Activated CD4-positive, alpha-beta T cell treated with anti-CD3 and anti-CD28 coated beads, Interleukin-2, amount 10 ng/mL, durations not matched to agents 7 days and 5 days (primary cell): ENCODE data around the gene KLHL1. TPM values are rescaled to one million over a fixed set of nuclear protein-coding genes. Genes with fewer than 3 reads are reported as not detected.

ENCODE experiments used
- CTCF ChIA-PET: fragments of 350-600 bp; sonication (Branson Sonifier 250); formaldehyde crosslinking; loops from one replicate; lab custom pipeline; 2021; ENCODE audit warnings: antibody characterized with exemption; lab: Charles Lee
- POLR2A ChIA-PET: fragments of 350-600 bp; sonication (Branson Sonifier 250); formaldehyde crosslinking; loops from one replicate; lab custom pipeline; 2021; ENCODE audit warnings: antibody characterized with exemption; lab: Charles Lee
- DNase-seq: peaks from one replicate; pipeline ENCODE4 v3.0.0-alpha.2; 2020
- H3K27ac Mint-ChIP-seq: one replicate; pipeline ENCODE4 v1.8.0; 2021; ENCODE audit warnings: mild to moderate bottlenecking, moderate library complexity, mixed read lengths
- H3K27me3 Mint-ChIP-seq: one replicate; pipeline ENCODE4 v1.8.0; 2021; ENCODE audit warnings: mixed read lengths
- H3K36me3 Mint-ChIP-seq: one replicate; pipeline ENCODE4 v1.8.0; 2021; ENCODE audit warnings: low read depth, mixed read lengths
- H3K4me1 Mint-ChIP-seq: one replicate; pipeline ENCODE4 v1.8.0; 2021; ENCODE audit warnings: mixed read lengths
- H3K4me3 Mint-ChIP-seq: one replicate; pipeline ENCODE4 v1.8.0; 2021; ENCODE audit warnings: mild to moderate bottlenecking, moderate library complexity, mixed read lengths
- H3K9me3 Mint-ChIP-seq: one replicate; pipeline ENCODE4 v1.8.0; 2021; ENCODE audit warnings: mixed read lengths
- total RNA-seq, 2 experiments: library from RNA; stranded (reverse); gene quantifications; one replicate each; pipeline ENCODE4 v1.2.3, GENCODE V29; 2021

The KLHL1 gene
- total RNA-seq, 2 experiments from 2014 or later = not detected

DNA sequence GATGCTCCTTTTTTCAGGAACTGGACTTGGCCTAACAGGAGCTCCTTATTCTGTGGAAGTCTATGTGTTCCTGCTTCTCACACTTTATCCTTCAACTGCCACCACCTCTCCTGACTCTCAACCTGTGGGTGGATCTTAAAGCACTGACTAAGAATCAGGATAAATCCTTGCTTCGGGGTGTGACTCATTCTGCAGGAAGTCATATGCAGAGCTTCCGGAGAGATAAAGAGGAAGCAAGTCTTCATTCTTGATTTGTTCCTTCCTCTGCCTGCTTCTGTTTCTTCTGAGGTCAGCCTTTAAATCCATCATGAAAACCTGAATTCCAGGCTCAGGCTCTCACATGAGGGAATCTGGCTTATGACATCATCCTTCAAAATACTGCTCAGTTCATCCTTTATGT is 137.7 kb downstream of the KLHL1 start:
- peaks cover 4% of the 10 kb centered on the region for H3K9me3 Mint-ChIP-seq
- H3K4me3 Mint-ChIP-seq = no peak overlapping the region
- POLR2A ChIA-PET = no interaction called here

DNA sequence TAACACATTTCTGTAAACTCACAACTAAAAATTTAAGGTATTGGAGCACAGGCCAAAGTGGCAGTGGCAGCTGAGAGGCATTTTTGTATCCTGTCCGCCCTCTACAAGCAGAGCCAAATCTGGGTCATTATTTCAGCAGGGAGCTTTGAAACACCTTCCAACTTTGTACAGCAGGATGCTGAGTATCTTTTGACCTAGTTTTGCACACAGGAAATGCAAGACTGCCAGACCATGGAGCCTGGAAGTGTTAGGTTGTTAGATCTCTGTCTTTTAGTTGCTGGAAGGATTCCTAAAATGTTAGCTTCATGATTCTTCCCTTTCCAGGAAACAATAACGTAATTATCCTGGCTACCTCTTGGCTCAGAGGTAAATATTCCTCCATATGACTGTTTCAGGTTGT is 149.2 kb downstream of the KLHL1 start:
- Mint-ChIP-seq H3K4me1 (no peaks in the 10 kb centered on the region), H3K27me3 (no peaks in the 10 kb centered on the region), H3K27ac (no peak overlapping the region), H3K36me3 (no peaks in the 10 kb centered on the region), H3K4me3 (no peak overlapping the region), H3K9me3 (peaks cover 5% of the 10 kb centered on the region)
- POLR2A ChIA-PET = no interaction called here
- CTCF ChIA-PET = no interaction called here
- DNase-seq = no peak

More for the DNA sequence above, 137.7 kb downstream of the KLHL1 start:
- Mint-ChIP-seq H3K27ac (no peak overlapping the region), H3K36me3 (no peaks in the 10 kb centered on the region), H3K27me3 (no peaks in the 10 kb centered on the region), H3K4me1 (no peaks in the 10 kb centered on the region)
- DNase-seq = no peak
- CTCF ChIA-PET = no interaction called here

DNA sequence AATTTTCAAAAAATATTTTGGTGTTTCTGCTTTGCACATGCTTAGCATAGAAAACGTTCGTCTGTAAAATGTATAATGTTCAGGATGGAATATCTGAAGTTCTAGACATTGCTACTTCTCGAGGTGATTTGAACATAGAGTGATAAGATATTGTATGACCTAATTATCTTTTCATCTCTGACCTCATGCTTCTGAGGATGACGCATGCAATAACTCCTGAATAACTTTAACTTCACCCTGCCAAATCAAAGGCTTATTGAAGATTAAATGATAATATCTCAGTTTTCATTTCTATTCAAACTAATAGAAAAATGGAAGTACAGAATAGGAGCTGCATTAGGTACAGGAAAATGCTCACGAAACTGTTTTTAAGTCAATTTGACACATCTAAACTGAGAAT is 151.4 kb downstream of the KLHL1 start:
- Mint-ChIP-seq H3K4me1 (no peaks in the 10 kb centered on the region), H3K27ac (no peak overlapping the region), H3K27me3 (no peaks in the 10 kb centered on the region), H3K4me3 (no peak overlapping the region), H3K36me3 (no peaks in the 10 kb centered on the region), H3K9me3 (peaks cover 5% of the 10 kb centered on the region)
- ChIA-PET POLR2A (no interaction called here), CTCF (no interaction called here)
- DNase-seq = no peak

DNA sequence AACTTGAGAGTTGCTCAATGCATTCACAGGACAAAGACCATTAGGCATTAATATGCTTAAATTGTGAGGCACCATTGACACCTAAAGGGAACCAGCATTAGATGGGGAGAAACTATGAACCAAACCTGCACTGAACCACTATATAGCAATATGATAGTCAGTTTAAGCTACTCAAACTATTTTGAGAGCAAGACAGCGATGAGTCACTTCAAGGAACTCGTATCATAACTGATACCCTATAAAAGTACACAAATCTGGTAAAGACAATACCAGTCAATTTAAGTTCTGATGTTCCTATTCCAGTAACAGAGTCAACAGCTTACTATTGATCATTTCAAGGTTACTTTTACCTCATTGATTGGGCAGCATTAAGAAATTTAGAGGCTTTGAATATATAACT is 151.9 kb downstream of the KLHL1 start:
- Mint-ChIP-seq H3K27me3 (no peaks in the 10 kb centered on the region), H3K4me1 (no peaks in the 10 kb centered on the region), H3K4me3 (no peak overlapping the region), H3K27ac (no peak overlapping the region), H3K36me3 (no peaks in the 10 kb centered on the region), H3K9me3 (peaks cover 2% of the 10 kb centered on the region)
- ChIA-PET CTCF (no interaction called here), POLR2A (no interaction called here)
- DNase-seq = no peak

DNA sequence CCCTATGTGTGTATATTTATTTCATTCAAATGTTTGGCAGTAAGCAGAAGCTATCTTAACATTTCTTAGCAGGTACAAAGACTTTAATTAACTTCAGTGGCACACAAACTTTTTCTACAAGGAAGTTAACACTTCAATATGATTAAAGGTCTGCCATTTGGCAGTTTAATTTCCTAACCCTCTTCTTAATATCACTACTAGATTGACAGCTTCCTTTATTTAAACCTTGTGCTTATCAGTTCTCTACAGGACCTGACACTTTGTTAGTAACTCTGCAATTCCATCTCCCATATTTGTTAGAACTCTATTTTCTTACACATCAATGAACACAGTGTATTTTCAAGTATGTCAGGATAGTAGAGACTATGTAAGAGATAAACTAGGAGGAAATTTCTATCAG is 153.0 kb downstream of the KLHL1 start:
- no peaks in the 10 kb centered on the region for H3K9me3 Mint-ChIP-seq
- no peaks in the 10 kb centered on the region for H3K36me3 Mint-ChIP-seq
- no peak overlapping the region for H3K27ac Mint-ChIP-seq
- ChIA-PET POLR2A (no interaction called here), CTCF (no interaction called here)
- no peaks in the 10 kb centered on the region for H3K27me3 Mint-ChIP-seq
- no peak overlapping the region for H3K4me3 Mint-ChIP-seq
- no peak for DNase-seq
- H3K4me1 Mint-ChIP-seq = no peaks in the 10 kb centered on the region

DNA sequence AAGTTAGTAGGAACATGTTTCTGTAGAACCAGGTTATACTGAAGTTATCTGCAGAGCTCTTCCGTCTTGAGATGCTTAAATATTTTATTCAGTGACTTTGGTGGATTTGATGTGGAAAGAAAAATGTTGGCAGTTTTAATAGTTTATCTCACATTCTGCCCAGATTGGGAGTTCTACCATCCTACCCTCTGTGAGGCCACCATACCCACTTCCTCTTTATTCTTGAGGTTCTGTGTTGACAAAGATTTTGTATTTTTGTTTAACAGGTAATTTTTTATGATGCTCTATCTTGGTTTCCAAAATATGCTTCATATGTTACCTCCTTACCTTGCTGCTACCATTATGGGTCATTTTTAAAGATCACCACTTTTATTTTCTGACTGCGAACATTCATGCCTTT is 156.8 kb downstream of the KLHL1 start:
- H3K9me3 Mint-ChIP-seq = peaks cover 3% of the 10 kb centered on the region
- CTCF ChIA-PET = no interaction called here
- H3K36me3 Mint-ChIP-seq = no peaks in the 10 kb centered on the region
- H3K4me3 Mint-ChIP-seq = no peak overlapping the region
- DNase-seq = no peak
- POLR2A ChIA-PET = no interaction called here
- no peaks in the 10 kb centered on the region for H3K4me1 Mint-ChIP-seq
- H3K27ac Mint-ChIP-seq = no peak overlapping the region
- H3K27me3 Mint-ChIP-seq = no peaks in the 10 kb centered on the region

DNA sequence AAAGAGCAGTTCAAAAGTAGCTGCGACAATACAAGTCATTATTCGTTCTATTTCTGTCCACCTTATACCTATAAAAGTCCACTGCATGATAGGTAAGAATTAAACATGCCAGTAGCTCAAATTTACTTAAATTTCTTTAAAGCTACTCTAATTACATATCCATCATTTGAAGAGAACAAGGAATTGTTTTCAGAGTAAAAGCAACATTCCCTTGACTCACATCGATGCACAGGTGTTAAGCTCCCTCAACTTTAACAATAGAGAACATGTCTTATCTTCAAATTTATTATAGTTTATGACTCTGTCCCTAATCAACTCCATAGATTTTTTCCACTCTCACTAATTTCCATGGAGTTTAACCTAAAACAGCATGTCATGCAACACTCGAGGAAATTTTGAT is 158.1 kb downstream of the KLHL1 start:
- H3K36me3 Mint-ChIP-seq = no peaks in the 10 kb centered on the region
- H3K4me3 Mint-ChIP-seq = no peak overlapping the region
- no peak overlapping the region for H3K27ac Mint-ChIP-seq
- ChIA-PET CTCF (no interaction called here), POLR2A (no interaction called here)
- no peaks in the 10 kb centered on the region for H3K27me3 Mint-ChIP-seq
- H3K9me3 Mint-ChIP-seq = peaks cover 3% of the 10 kb centered on the region
- no peak for DNase-seq
- H3K4me1 Mint-ChIP-seq = no peaks in the 10 kb centered on the region

DNA sequence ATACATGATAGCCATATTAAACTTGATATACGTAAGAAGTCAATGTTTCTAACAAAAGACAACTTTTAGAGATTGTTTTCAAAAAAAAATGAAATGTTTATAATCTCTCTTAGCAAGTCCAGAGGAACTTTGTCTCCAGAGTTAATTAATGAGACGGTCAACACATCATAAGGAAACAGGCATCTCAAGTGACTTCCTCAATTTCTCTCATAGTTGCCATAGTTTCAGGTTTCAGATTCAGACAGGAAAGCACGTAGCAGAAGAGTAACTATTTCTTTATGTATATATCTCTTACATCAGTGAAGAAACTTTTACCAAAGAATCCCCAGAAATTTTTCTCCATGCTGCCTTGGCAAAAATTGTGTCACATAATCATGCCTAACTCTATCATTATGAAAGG is 160.2 kb downstream of the KLHL1 start:
- POLR2A ChIA-PET = no interaction called here
- H3K27me3 Mint-ChIP-seq = no peaks in the 10 kb centered on the region
- peaks cover 3% of the 10 kb centered on the region for H3K9me3 Mint-ChIP-seq
- no peak overlapping the region for H3K4me3 Mint-ChIP-seq
- H3K4me1 Mint-ChIP-seq = no peaks in the 10 kb centered on the region
- H3K27ac Mint-ChIP-seq = no peak overlapping the region
- CTCF ChIA-PET = no interaction called here
- no peaks in the 10 kb centered on the region for H3K36me3 Mint-ChIP-seq
- DNase-seq = no peak

DNA sequence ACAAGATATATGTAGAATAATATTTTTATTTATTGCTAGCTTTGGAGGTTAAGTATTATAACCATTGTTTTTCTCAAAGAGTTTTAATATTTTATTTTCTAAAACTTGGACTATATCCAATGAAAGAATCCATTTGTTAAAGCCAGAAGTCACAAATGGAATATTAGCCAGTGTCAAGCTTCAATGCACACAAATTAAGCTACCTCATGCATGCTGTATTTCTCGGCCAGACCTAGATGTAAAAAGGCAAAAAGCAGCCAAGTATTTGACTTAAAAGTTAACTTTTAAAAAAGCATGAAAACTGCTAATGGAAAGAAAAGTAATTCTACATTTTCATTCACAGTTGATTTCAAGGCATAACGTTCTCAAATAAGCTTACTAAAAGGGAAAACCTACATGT is 160.7 kb downstream of the KLHL1 start:
- CTCF ChIA-PET = no interaction called here

DNA sequence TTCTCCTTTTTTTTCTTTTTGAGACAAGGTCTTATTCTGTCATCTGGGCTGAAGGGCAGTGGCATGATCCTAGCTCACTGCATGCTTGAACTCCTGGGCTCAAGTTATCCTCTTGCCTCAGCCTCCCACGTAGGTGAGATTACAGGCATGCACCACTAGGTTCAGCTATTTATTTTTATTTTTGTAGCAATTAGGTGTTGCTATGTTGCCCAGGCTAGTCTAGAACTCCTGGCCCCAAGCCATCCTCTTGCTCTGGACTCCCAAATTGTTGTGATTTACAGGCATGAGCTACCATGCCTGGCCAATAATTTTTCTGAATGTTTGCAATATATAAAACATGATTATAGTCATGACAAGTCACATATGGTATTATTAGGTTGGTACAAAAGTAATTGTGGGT is 161.7 kb downstream of the KLHL1 start:
- Mint-ChIP-seq H3K4me3 (no peak overlapping the region), H3K36me3 (no peaks in the 10 kb centered on the region), H3K4me1 (no peaks in the 10 kb centered on the region), H3K27me3 (no peaks in the 10 kb centered on the region), H3K9me3 (peaks cover 3% of the 10 kb centered on the region), H3K27ac (no peak overlapping the region)
- CTCF ChIA-PET = no interaction called here
- DNase-seq = no peak
- POLR2A ChIA-PET = no interaction called here

More for the DNA sequence above, 160.7 kb downstream of the KLHL1 start:
- peaks cover 3% of the 10 kb centered on the region for H3K9me3 Mint-ChIP-seq
- no peaks in the 10 kb centered on the region for H3K36me3 Mint-ChIP-seq
- no peaks in the 10 kb centered on the region for H3K4me1 Mint-ChIP-seq
- H3K4me3 Mint-ChIP-seq = no peak overlapping the region
- no peaks in the 10 kb centered on the region for H3K27me3 Mint-ChIP-seq
- no peak overlapping the region for H3K27ac Mint-ChIP-seq
- DNase-seq = no peak
- POLR2A ChIA-PET = no interaction called here

DNA sequence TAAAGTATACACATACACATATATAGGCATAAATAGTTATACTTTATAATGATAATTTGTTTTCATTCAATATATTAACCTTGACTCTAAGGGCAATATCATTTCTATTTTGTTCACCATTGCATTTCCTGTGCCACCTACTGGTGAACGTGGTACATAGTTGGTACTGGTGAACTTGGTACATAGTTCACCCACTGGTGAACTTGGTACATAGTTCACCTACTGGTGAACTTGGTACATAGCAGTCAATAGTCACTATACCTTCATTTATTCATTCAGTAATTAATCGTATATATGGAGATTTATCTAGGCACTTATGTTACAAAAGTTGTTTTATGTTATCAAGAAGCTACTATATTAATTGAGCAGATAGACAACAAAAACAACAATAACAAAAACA is 173.2 kb downstream of the KLHL1 start:
- H3K27ac Mint-ChIP-seq = no peak overlapping the region
- no peaks in the 10 kb centered on the region for H3K4me1 Mint-ChIP-seq
- H3K36me3 Mint-ChIP-seq = no peaks in the 10 kb centered on the region
- H3K4me3 Mint-ChIP-seq = no peak overlapping the region
- DNase-seq = no peak
- ChIA-PET POLR2A (no interaction called here), CTCF (no interaction called here)
- peaks cover 3% of the 10 kb centered on the region for H3K9me3 Mint-ChIP-seq
- H3K27me3 Mint-ChIP-seq = no peaks in the 10 kb centered on the region

DNA sequence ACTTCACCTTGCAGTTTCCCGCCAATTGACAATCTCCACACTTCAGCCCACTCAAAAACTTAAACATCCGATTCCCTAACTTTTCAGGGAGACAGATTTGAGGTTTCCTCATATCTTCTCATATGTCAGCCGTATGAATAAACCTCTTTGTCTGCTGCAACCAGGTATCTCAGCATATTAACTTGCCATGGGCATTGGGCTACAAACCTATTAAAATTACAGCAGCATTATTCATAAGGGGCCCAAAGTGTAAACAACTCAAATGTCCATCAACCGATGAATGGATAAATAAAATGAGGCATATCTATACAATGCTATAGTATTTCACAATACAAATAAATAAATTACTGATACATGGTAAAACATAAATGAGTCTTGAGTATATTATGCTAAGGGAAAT is 180.0 kb downstream of the KLHL1 start:
- Mint-ChIP-seq H3K36me3 (no peaks in the 10 kb centered on the region), H3K27me3 (no peaks in the 10 kb centered on the region), H3K4me3 (no peak overlapping the region), H3K27ac (no peak overlapping the region), H3K9me3 (peaks cover 2% of the 10 kb centered on the region), H3K4me1 (no peaks in the 10 kb centered on the region)
- POLR2A ChIA-PET = no interaction called here
- CTCF ChIA-PET = no interaction called here
- no peak for DNase-seq

DNA sequence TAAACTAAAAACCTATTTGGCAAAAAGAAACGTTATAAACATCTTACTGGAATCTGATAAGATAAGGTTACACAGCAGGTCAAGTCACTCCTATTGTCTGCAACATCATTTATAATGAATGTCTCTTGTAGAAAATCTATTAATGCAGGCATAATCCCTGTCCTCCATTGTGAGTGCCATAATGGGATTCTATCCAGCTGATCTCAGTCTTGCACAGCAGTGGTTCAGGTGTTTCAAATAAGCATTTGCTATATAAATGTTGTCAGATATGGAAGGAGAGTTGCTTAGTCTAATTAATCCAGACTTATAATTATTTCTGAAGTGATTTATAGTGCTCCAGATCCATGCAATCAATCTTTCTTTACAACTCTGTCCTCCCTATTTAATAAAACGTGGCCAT is 187.1 kb downstream of the KLHL1 start:
- no peaks in the 10 kb centered on the region for H3K27me3 Mint-ChIP-seq
- H3K36me3 Mint-ChIP-seq = no peaks in the 10 kb centered on the region
- no peak overlapping the region for H3K4me3 Mint-ChIP-seq
- no peak for DNase-seq
- no peak overlapping the region for H3K27ac Mint-ChIP-seq
- H3K9me3 Mint-ChIP-seq = peaks cover 4% of the 10 kb centered on the region
- no peaks in the 10 kb centered on the region for H3K4me1 Mint-ChIP-seq
- POLR2A ChIA-PET = no interaction called here
- CTCF ChIA-PET = no interaction called here

DNA sequence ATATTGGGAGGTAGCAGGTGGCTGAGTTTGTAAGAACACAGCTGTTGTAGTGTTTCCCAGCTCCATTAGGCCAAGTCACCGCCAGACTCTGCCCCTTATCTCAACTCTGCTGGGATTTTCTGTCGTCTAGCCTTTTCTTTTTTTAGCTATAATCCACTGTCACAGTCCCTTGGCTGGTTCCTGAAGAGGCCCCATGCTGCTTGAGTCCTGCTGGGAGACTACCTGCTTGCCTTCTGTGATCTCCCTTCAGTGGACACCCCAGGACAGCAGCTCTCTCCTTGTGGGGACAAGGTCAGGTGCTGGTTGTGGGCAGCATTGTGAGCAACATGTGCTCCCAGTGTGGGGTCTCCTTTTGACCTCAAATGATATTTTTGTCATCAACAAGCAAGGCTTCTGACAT is 195.6 kb downstream of the KLHL1 start:
- Mint-ChIP-seq H3K36me3 (no peaks in the 10 kb centered on the region), H3K4me3 (no peak overlapping the region), H3K9me3 (peaks cover 5% of the 10 kb centered on the region), H3K4me1 (no peaks in the 10 kb centered on the region), H3K27ac (no peak overlapping the region), H3K27me3 (no peaks in the 10 kb centered on the region)
- DNase-seq = no peak
- ChIA-PET POLR2A (no interaction called here), CTCF (no interaction called here)
